HK-2 (cell line): Measurements from ENCODE around the gene PAOX.

ENCODE experiments used
- DNase-seq: peaks from one replicate; pipeline ENCODE4 v3.0.0-alpha.2; 2018; ENCODE audit not compliant: unreplicated experiment

PAOX gene

GRCh38 chr10:133439517-133440461 is 60.7 kb downstream of the PAOX start:
- DNase-seq = no peak

GRCh38 chr10:133440633-133441285 is 61.7 kb downstream of the PAOX start:
- no peak for DNase-seq
